HG02763 (cell line): ENCODE data around the gene MYL10.

Experiments used
- ATAC-seq: cut with Tn5 transposase; IDR thresholded peaks from one replicate; pipeline ENCODE4 v1.9.1; 2021; ENCODE audit warnings: mild to moderate bottlenecking, moderate library complexity; ENCODE audit not compliant: unreplicated experiment

The MYL10 gene

GRCh38 chr7:101598986-101599771, 29.9 kb downstream of the MYL10 start:
- no peak for ATAC-seq

- ATAC-seq = no peak
Observed at GRCh38 chr7:101598422-101598985, 30.6 kb downstream of the MYL10 start.

GRCh38 chr7:101597941-101598340, 31.2 kb downstream of the MYL10 start:
- ATAC-seq = no peak

- no peak for ATAC-seq
Observed at GRCh38 chr7:101596898-101597297, 32.2 kb downstream of the MYL10 start.

- ATAC-seq = no peak
Observed at GRCh38 chr7:101595766-101596537, 33.1 kb downstream of the MYL10 start.

- ATAC-seq = no peak
Observed at GRCh38 chr7:101595246-101595645, 33.9 kb downstream of the MYL10 start.

GRCh38 chr7:101594790-101595189, 34.3 kb downstream of the MYL10 start:
- no peak for ATAC-seq

GRCh38 chr7:101593556-101593955, 35.5 kb downstream of the MYL10 start:
- ATAC-seq = no peak

- no peak for ATAC-seq
Observed at GRCh38 chr7:101591504-101591903, 37.6 kb downstream of the MYL10 start.

- ATAC-seq = no peak
Observed at GRCh38 chr7:101590663-101591435, 38.2 kb downstream of the MYL10 start.

GRCh38 chr7:101589976-101590662, 39.0 kb downstream of the MYL10 start:
- ATAC-seq = no peak

- no peak for ATAC-seq
Observed at GRCh38 chr7:101589052-101589451, 40.0 kb downstream of the MYL10 start.

GRCh38 chr7:101588131-101588935, 40.8 kb downstream of the MYL10 start:
- no peak for ATAC-seq

- no peak for ATAC-seq
Observed at GRCh38 chr7:101586906-101587677, 42.0 kb downstream of the MYL10 start.

- ATAC-seq = no peak
Observed at GRCh38 chr7:101586078-101586905, 42.8 kb downstream of the MYL10 start.

GRCh38 chr7:101582971-101583370, 46.1 kb downstream of the MYL10 start:
- ATAC-seq = no peak

- ATAC-seq = no peak
Observed at GRCh38 chr7:101581891-101582290, 47.2 kb downstream of the MYL10 start.

- ATAC-seq = no peak
Observed at GRCh38 chr7:101580596-101580995, 48.5 kb downstream of the MYL10 start.
